GM19099 (cell line): ENCODE results near the gene XYLT2.

Experiments
- POLR2A ChIP-seq: IDR thresholded peaks from 3 replicates; pipeline ENCODE4 v1.6.1; 2011; ENCODE audit warnings: low read depth; ENCODE audit not compliant: insufficient read length; ENCODE audit errors: extremely low read depth

The XYLT2 gene

GRCh38 chr17:50345432-50346312 lies at the start of gene XYLT2:
XYLT2 (plus strand) TSS chr17:50346126; CDS start chr17:50346141, 15 bp downstream.
- peak; percentile 68 for TF ChIP-seq POLR2A

DNA sequence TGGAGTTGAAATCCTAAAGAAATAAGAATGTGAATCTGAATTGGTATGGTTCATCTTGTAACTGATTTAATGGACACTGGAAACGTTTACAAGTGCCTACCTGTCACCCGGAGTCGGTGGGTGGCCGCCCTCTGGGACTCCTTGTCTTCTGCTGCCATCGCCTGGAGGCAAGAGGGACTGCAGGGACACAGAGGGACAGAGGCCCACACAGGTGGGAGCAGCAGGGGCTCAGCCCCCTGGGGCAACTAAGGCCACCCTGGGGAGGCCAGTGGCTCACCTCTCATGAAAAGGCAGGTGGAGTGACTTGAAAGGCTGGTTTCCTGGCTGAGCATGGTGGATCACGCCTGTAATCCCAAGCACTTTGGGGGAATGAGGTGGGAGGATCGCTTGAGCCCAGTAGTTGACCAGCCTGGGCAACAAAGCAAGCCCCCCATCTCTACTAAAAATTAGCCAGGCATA lies 48.5 kb upstream of the XYLT2 start:
- no peak for TF ChIP-seq POLR2A

- TF ChIP-seq POLR2A: no peak
Measured at GRCh38 chr17:50298018-50298417, 47.9 kb upstream of the XYLT2 start.

DNA sequence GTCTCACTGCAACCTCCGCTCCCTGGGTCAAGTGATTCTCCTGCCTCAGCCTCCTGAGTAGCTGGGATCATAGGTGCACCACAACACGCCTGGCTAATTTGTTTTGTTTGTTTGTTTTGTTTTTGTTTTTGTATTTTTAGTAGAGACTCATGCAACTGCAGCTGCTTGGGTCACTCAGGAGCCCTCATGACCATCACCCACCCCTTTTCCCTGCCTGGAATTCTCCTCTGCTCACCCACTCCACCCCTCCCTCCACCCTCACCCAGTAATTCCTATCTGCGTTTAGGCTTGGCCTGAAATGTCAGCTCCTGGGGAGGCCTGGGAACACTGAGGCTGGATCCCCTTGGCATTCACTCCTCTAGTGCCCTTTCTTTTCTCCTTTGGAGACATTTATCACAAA lies 46.1 kb upstream of the XYLT2 start:
- TF ChIP-seq POLR2A: no peak

DNA sequence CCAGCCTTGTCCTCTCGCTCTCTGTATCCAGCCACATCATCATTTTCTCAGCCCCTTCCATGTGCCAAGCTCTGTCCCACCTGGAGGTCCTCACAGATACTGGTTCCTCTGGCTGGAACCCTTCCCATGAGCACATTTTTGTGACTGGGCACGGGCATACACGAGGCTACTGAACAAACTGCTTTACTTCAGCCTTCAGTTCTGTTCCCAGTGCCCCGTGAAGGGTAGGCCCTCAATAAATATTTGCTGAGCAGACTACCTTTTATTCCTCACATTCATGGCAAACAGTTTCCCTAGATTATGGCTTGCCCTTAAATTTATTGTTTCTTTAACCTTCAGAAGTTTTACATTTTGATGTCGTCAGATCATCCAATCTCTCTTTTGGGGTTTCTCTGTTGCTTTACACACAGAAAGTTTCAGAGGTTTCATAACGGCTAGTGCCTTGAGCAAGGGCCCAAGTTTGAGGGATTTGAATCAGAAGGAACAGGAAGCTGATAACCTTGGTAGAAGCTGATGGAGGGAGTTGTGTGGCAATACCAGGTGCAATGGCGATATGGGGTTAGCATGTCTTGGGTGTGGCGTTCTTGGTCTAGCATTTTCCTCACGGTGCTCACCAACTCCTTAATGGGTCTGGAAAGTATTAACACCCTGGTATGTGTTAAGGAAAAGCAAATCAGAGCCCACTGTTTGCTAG lies 43.9 kb upstream of the XYLT2 start:
- no peak for TF ChIP-seq POLR2A

DNA sequence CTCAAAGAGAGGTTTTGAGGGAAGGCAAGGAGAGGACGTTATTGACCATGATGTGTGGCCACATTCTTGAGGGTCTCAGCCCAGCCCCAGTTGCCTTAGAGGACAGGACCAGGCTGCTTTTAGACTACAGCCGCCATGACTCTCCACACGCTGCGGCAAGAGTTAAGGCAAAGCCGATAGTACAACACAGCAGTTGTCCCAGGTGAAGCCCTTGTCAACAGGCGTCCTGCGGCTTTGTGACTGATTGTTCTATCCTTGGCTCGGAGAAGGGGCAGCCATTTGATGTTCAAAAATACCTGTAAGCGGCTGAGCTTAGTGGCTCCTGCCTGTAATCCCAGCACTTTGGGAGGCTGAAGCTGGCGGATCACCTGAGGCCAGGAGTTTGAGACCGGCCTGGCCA lies 42.9 kb upstream of the XYLT2 start:
- no peak for TF ChIP-seq POLR2A

GRCh38 chr17:50303596-50303995 lies 42.3 kb upstream of the XYLT2 start:
- no peak for TF ChIP-seq POLR2A

DNA sequence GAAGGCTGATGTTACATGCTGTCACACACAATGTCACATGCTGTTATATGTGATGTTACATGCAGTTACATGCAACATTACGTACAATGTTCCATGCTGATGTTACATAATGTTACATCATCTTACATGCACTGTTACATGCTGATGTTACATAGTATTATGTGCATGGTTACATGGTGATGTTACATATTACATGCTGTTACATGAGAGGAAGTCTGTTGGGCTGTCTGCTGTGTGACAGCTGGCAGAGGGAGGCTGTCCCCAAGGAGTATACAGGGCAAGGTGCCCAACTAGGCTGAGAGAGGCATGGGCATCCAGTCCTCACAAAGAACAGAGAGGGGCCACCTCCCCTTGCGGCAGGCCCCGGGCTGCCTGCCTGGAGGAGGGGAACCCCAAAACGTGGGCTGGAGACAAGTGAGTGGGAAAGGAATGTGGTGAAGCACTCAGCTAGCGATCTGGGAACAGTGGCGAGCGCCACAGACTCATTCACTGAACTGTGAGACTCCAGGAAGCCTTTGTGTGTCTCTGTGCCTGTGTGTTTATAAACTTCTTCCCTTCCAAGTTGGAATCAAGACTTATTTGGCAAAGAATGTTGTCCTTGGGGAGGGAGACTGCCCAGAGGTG lies 41.0 kb upstream of the XYLT2 start:
- TF ChIP-seq POLR2A: no peak

DNA sequence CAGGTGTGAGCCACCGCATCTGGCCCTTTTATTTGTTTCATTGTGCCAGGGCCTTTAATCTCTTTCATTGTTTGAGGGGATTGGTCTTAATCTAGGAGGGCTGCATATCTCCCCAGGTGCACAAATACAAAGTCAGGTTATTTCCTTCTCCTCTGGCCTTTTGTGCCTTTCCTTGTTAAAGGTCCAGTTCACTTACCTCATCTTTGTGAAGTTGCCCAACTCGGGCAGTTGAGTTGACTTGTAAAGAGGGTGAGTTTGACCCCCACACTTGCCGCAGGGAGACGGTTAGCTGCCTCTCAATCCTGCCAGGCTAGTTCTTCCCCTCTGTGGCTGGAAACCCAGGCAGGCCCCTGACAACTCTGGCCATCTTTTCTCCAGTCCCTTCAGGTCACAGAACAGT lies 38.3 kb upstream of the XYLT2 start:
- no peak for TF ChIP-seq POLR2A

DNA sequence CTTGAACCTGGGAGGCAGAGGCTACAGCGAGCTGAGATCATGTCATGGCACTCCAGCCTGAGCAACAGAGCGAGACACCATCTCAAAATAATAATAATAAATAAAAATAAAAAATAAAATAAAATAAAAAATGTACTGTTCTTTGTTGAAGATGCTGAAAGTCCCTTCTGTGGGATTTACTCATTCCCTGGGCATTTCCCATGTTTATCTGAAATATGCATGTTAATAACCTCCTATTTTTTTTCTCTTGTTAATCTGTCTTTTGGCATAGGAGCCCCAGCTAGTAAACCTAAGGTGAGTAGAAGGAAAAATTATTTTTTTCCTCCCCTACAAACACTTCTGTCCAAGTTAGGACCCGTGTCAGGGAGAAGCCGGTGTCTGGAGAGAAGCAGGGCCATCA lies 37.3 kb upstream of the XYLT2 start:
- no peak for TF ChIP-seq POLR2A

- TF ChIP-seq POLR2A: no peak
Measured at GRCh38 chr17:50310455-50311111, 35.3 kb upstream of the XYLT2 start.

- TF ChIP-seq POLR2A: no peak
Measured at GRCh38 chr17:50311112-50311460, 34.8 kb upstream of the XYLT2 start.

DNA sequence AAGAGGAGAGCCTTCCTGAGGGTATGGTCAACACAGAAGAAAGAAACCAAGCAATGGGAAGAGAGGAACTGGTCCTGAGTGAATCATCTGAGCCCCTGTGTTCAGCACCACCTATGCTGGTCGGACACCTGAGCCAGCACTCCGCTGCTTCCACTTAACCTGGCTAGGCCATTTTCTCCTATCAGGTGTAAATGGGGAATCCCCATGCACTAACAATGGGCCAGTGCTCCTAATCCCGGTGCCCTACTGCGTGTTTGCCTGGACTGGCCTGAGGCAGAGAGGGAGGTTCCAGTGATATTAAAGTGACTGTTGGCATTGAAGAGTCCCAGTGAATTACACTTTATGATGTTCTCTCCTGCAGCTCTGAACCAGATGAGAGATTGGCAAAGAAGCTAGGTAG lies 34.4 kb upstream of the XYLT2 start:
- TF ChIP-seq POLR2A: no peak

DNA sequence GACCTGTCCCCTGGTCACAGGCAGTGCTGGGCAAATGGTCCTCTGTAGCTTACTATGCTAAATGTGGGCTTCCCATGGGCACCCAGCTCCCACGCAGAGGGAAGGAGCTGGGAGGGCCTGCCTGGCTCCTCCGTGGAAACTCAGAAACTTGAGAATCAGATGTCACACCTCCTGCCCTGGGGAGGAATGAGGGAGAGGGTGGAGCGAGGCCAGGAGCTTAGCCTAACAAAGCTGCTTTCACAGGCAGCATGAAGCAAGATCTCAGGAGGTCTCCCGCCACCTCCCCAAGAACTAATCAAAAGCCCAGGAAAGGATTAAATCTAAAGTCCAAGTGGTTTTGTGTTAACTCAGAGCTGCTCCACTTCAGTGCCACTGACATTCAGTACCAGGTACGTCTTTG lies 33.6 kb upstream of the XYLT2 start:
- no peak for TF ChIP-seq POLR2A

GRCh38 chr17:50314456-50315011 lies 31.4 kb upstream of the XYLT2 start:
- TF ChIP-seq POLR2A: no peak
